GM23248 (cell line): ENCODE measurements around the gene SEPTIN3.

Experiments used
- EZH2 ChIP-seq: fragments of 200-600 bp; sonication (generic); IDR thresholded peaks from 2 replicates; pipeline ENCODE4 v1.6.1; 2018; ENCODE audit warnings: antibody characterized with exemption, mild to moderate bottlenecking; ENCODE audit not compliant: insufficient read depth, poor library complexity, severe bottlenecking
- EZH2phosphoT487 ChIP-seq: fragments of 200-600 bp; sonication (generic); IDR thresholded peaks from 2 replicates; pipeline ENCODE4 v1.6.1; 2018; ENCODE audit warnings: antibody characterized with exemption, moderate library complexity, mild to moderate bottlenecking, low read depth; ENCODE audit not compliant: insufficient read depth

DNA sequence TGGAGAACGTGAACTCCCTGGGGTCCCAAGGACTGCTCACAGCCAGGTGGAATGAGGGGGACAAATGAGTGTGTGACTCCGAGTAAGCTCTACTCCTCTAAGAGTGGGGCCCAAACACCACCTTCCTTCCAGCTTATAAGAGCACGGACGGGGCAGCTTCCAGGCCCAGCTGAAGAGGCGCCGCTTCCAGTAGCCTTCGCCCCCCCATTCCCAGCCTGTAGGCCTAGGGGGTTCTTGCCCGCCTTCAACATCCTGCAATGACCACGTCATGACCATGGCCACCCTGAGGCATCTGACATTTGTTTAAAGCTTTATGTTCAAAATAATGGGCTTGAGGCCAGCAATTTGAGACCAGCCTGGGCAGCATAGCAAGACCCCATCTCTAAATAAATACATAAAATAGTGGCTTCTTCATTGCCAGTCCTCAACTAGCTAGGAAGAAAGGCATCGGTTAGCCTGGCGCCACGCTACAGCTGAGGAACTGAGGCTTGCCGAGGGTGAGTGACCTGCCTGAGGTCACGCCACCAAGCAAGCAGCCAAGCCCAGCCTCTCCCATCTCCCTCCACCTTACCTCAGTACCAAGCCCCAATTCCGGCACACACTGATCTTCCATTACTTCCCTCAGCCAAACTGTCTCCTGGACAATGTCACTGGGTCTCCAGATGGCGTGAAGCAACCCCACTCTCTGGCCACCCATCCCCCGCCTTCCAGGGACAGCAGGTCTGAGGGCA is 34.8 kb upstream of the SEPTIN3 start:
- TF ChIP-seq EZH2 (no peak), EZH2phosphoT487 (no peak)
